Thyroid gland (tissue), 4 donors: ENCODE results near the gene DPP6. TPM values are rescaled to one million over a fixed set of nuclear protein-coding genes. Genes with fewer than 3 reads are reported as not detected.

Experiments used
- DNase-seq, 2 donors: peaks; one replicate each; pipeline ENCODE4 v3.0.0-alpha.2; 2019
- H3K27ac ChIP-seq, 3 donors: fragments of 200-600 bp; sonication (generic); 1 replicate in 2 of 3; 2 replicates in 1 of 3; pipeline ENCODE4 v1.5.1; 2016 to 2019; ENCODE audit warnings: mild to moderate bottlenecking in 1 of 3, moderate library complexity in 1 of 3
- H3K27me3 ChIP-seq: fragments of 200-600 bp; sonication (generic); one replicate; pipeline ENCODE4 v1.5.1; 2019
- H3K36me3 ChIP-seq, 2 donors: fragments of 200-600 bp; sonication (generic); one replicate each; pipeline ENCODE4 v1.5.1; 2016 to 2019
- H3K4me1 ChIP-seq, 2 donors: fragments of 200-600 bp; sonication (generic); one replicate each; pipeline ENCODE4 v1.5.1; 2017 to 2019
- H3K4me3 ChIP-seq, 3 donors: fragments of 200-600 bp; sonication (generic); replicated peaks in 1 of 3; 1 replicate in 2 of 3; 2 replicates in 1 of 3; pipeline ENCODE4 v1.5.1; 2016; ENCODE audit warnings: mild to moderate bottlenecking in 1 of 3
- H3K9me3 ChIP-seq: fragments of 200-600 bp; sonication (generic); one replicate; pipeline ENCODE4 v1.5.1; 2017
- POLR2A ChIP-seq, 2 donors: fragments of 450-650 bp; IDR thresholded peaks; one replicate each; pipeline ENCODE4 v1.6.1; 2017; ENCODE audit warnings: antibody characterized with exemption in 2 of 2, mild to moderate bottlenecking in 2 of 2, moderate library complexity in 1 of 2
- WGBS, 2 donors: methylation state at CpG; one replicate each; pipeline ENCODE4 v1.1.5; 2017; 5-methylcytosine and 5-hydroxymethylcytosine counted together
- intact Hi-C: fragments of 100-400 bp; cut with DNase I; formaldehyde crosslinking; loops from one replicate; pipeline ENCODE4 v1.15.1; 2023
- total RNA-seq, 4 donors: library from RNA; depleted of rRNA; stranded (reverse); fragments of >200 nt; gene quantifications; one replicate each; pipeline ENCODE4 v1.2.3, GENCODE V29; 2016
- TF ChIP-seq, protein P1 (sequence below), 6 experiments: fragments of 200-600 bp in 3 of 6; fragments of 450-650 bp in 3 of 6; sonication (generic) in 3 of 6; IDR thresholded peaks; one replicate each; pipeline ENCODE4 v1.5.1; 2016 to 2019; ENCODE audit warnings: antibody characterized with exemption in 6 of 6, mild to moderate bottlenecking in 2 of 6, inconsistent platforms in 1 of 6, moderate library complexity in 1 of 6

Gene DPP6
- total RNA-seq, 4 donors from 2014 or later, result 50.7 to 97.7 (median 68.9) TPM

DNA sequence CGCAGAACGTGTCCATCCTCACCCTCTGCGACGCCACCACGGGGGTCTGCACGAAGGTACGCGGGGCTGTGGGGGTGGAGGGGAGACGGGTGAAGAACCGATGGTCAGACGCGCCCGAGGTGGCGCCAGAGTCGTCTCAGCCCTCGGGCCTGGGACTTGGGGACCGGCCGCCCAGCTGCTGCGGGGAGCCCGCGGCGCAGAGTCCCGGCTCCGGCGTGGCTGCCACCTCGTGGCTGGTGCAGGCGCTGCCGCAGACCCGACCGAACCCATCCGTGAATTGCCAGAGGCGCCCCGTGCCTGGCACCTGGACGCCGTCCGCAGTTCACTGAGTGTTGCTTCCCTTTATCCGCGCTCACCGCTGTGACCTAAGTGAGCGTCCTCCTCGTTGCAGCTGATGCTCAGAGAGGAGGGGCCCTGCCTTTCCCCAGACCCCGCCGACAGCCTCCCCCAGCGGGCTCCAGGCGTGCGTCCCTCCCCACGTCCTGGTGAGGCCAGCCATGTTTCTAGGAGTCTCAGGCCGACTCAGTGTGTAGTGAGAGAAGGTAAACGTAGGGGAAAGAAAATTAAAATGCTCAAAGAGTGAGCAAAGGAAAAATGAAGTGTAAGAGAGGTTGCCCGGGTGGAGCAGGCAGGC is 742.1 kb downstream of the DPP6 start:
- TF ChIP-seq, protein P1, sequence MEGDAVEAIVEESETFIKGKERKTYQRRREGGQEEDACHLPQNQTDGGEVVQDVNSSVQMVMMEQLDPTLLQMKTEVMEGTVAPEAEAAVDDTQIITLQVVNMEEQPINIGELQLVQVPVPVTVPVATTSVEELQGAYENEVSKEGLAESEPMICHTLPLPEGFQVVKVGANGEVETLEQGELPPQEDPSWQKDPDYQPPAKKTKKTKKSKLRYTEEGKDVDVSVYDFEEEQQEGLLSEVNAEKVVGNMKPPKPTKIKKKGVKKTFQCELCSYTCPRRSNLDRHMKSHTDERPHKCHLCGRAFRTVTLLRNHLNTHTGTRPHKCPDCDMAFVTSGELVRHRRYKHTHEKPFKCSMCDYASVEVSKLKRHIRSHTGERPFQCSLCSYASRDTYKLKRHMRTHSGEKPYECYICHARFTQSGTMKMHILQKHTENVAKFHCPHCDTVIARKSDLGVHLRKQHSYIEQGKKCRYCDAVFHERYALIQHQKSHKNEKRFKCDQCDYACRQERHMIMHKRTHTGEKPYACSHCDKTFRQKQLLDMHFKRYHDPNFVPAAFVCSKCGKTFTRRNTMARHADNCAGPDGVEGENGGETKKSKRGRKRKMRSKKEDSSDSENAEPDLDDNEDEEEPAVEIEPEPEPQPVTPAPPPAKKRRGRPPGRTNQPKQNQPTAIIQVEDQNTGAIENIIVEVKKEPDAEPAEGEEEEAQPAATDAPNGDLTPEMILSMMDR (IDR thresholded peaks at IDR 0.05), result peak in 2 of 6 experiments; percentile 56
- TF ChIP-seq POLR2A (IDR thresholded peaks at IDR 0.05), result no peak
- Histone ChIP-seq H3K27me3 (no peaks in the 10 kb centered on the region), H3K9me3 (no peaks in the 10 kb centered on the region), H3K4me3 (no peak overlapping the region), H3K4me1 (no peaks in the 10 kb centered on the region), H3K36me3 (peaks cover 0 to 5% of the 10 kb centered on the region in 2 donors), H3K27ac (no peak overlapping the region)
- DNase-seq, result peak; percentile 32 to 42
- intact Hi-C loops, result no loop called here
- 27 to 30% methylated on average over 22 to 25 of the region's 50 CpGs for WGBS, 2 donors

DNA sequence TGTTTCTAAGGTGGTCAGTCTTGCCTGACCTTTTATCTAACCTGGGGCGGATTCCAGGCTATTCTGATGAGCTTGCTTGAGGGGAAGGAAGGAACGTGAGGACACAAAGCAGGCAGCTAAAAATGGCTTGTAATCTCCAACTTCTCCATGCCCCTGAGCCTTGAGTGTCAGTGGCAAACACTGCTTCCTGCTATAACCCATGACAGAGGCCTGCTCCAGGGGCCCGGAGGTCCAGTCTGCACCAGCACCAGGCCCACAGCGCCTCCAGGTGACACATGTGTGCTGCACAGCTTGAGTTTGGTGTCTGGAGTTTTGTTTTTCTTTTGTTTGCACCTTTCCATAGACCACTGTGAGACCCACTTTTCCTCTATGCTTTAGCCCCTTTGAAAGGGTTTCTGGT is 742.8 kb downstream of the DPP6 start:
- WGBS, 2 donors, result 89 to 93% methylated on average over 4 of the region's 4 CpGs
- DNase-seq, result no peak
- TF ChIP-seq, protein P1 (IDR thresholded peaks at IDR 0.05), result no peak
- no peaks in the 10 kb centered on the region for H3K27me3 ChIP-seq
- no peaks in the 10 kb centered on the region for H3K9me3 ChIP-seq
- intact Hi-C loops, result no loop called here
- no peak overlapping the region for H3K4me3 ChIP-seq
- H3K27ac ChIP-seq, result no peak overlapping the region
- no peaks in the 10 kb centered on the region for H3K4me1 ChIP-seq
- H3K36me3 ChIP-seq, result peaks cover 0 to 5% of the 10 kb centered on the region in 2 donors

DNA sequence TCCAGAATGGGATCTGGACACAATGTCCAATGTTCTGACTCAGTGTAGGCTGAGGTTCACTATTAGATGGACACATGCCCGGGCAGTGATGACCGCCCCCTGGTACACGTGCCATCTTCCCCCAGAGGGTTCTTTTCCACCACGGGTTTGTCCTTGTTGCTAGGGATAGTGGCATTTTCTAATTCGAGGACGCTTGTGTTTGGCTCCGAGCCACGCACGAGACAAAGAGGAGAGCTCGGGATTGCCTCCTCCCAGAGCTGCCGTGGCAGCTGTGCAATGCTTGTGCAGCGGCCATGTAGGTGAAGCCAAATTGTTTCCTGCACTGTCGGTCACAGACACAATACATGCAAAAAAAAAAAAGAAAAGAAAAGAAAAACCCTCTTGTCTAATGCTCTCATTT is 743.2 kb downstream of the DPP6 start:
- Histone ChIP-seq H3K9me3 (no peaks in the 10 kb centered on the region), H3K4me1 (no peaks in the 10 kb centered on the region), H3K4me3 (no peak overlapping the region), H3K27ac (no peak overlapping the region), H3K36me3 (peaks cover 0 to 5% of the 10 kb centered on the region in 2 donors), H3K27me3 (no peaks in the 10 kb centered on the region)
- intact Hi-C loops, result no loop called here
- no peak for DNase-seq
- WGBS, 2 donors, result 74 to 86% methylated on average over 13 of the region's 13 CpGs
- TF ChIP-seq, protein P1 (IDR thresholded peaks at IDR 0.05), result no peak
- TF ChIP-seq POLR2A (IDR thresholded peaks at IDR 0.05), result no peak

DNA sequence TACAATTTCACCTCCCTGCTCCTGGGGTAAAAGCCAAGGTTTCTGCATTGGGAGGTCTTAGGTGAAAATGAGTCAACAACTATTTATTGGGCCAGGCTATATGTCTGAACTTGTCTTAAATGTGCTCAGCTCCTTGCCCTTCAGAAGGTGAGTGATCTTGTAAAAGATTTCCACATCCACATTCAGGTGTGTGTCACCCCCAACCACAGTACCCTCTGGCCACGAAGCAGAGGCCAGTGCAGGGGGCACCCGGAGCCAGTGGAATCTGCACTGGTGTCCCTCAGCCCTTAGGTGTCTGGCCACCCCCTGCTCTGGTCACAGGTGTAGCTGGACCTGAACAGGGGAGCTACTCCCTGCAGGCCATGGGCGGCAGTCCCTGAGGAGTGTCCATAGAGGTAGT is 752.3 kb downstream of the DPP6 start:
- WGBS, 2 donors, result 64 to 82% methylated on average over 2 to 3 of the region's 3 CpGs
- TF ChIP-seq, protein P1 (IDR thresholded peaks at IDR 0.05), result no peak
- TF ChIP-seq POLR2A (IDR thresholded peaks at IDR 0.05), result no peak
- intact Hi-C loops, result no loop called here
- H3K4me3 ChIP-seq, result no peak overlapping the region
- no peaks in the 10 kb centered on the region for H3K9me3 ChIP-seq
- H3K4me1 ChIP-seq, result no peaks in the 10 kb centered on the region
- no peak for DNase-seq
- peaks cover 0 to 8% of the 10 kb centered on the region in 2 donors for H3K36me3 ChIP-seq
- H3K27me3 ChIP-seq, result no peaks in the 10 kb centered on the region
- H3K27ac ChIP-seq, result no peak overlapping the region

DNA sequence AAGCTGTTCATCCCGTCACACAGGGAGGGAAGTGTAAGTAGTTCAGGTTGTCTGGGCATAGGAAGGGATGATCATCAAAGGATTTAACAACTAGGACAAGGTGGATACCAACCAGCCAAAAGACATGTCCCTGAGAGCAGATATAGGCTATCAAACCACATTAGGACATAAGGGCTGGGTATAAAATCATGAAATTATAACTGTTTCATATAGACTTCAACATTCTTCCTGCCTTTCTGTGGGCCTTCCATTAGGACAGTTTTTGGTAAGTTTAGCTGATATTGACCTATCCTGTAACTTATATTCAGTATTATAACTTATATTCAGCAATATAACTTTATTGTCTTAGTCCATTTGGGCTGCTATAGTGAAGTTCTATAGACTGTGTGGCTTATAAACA is 759.8 kb downstream of the DPP6 start:
- TF ChIP-seq, protein P1 (IDR thresholded peaks at IDR 0.05), result no peak
- TF ChIP-seq POLR2A (IDR thresholded peaks at IDR 0.05), result no peak
- Histone ChIP-seq H3K36me3 (peaks cover 0 to 5% of the 10 kb centered on the region in 2 donors), H3K4me3 (no peak overlapping the region), H3K27ac (no peak overlapping the region), H3K4me1 (no peaks in the 10 kb centered on the region), H3K27me3 (no peaks in the 10 kb centered on the region), H3K9me3 (no peaks in the 10 kb centered on the region)
- WGBS, 2 donors, result 93 to 95% methylated on average over 1 of the region's 1 CpG
- intact Hi-C loops, result no loop called here
- DNase-seq, result no peak
